OCI-LY7 (cell line): Measurements from ENCODE around the gene KRT72. TPM values are rescaled to one million over a fixed set of nuclear protein-coding genes. Genes with fewer than 3 reads are reported as not detected.

ENCODE experiments used
- BruUV-seq: library from RNA; stranded (reverse); fragments of 400-500 nt; replicated peaks from 2 replicates; lab custom pipeline; 2021; lab: Mats Ljungman, UMichigan
- CTCF ChIA-PET: fragments of 300-600 bp; sonication (Branson Sonifier 250); formaldehyde crosslinking; loops from one replicate; lab custom pipeline; 2022; ENCODE audit warnings: antibody characterized with exemption; ENCODE audit not compliant: unreplicated experiment; lab: Charles Lee
- POLR2A ChIA-PET: fragments of 300-600 bp; sonication (Branson Sonifier 250); formaldehyde crosslinking; loops from one replicate; lab custom pipeline; 2022; ENCODE audit warnings: antibody characterized with exemption; lab: Charles Lee
- DNase-seq: peaks from one replicate; pipeline ENCODE4 v3.0.0-alpha.2; 2015; ENCODE audit warnings: low spot score
- H2AFZ ChIP-seq: fragments of 200-600 bp; sonication (generic), shearing (Covaris generic); 2 replicates; pipeline ENCODE4 v1.6.1; 2014; ENCODE audit warnings: mild to moderate bottlenecking, antibody characterized with exemption, low read length, moderate library complexity
- H3K27ac ChIP-seq: fragments of 200-600 bp; sonication (generic); 2 replicates; pipeline ENCODE4 v1.5.1; 2014; ENCODE audit warnings: mixed run types, low read depth, mild to moderate bottlenecking, moderate library complexity, low read length, inconsistent platforms; ENCODE audit not compliant: poor library complexity, severe bottlenecking
- H3K36me3 ChIP-seq: fragments of 200-600 bp; sonication (generic); 2 replicates; pipeline ENCODE4 v1.6.1; 2014; ENCODE audit warnings: mild to moderate bottlenecking, antibody characterized with exemption, low read length, moderate library complexity, mixed read lengths; ENCODE audit not compliant: insufficient read depth
- H3K4me1 ChIP-seq: fragments of 200-600 bp; sonication (generic); 2 replicates; pipeline ENCODE4 v1.5.1; 2014; ENCODE audit warnings: mild to moderate bottlenecking, low read length; ENCODE audit not compliant: insufficient read depth, poor library complexity, severe bottlenecking
- H3K4me2 ChIP-seq: fragments of 200-600 bp; sonication (generic); 2 replicates; pipeline ENCODE4 v1.6.1; 2014; ENCODE audit warnings: mild to moderate bottlenecking, low read length
- H3K4me3 ChIP-seq: fragments of 200-600 bp; sonication (generic); 2 replicates; pipeline ENCODE4 v1.5.1; 2014; ENCODE audit warnings: mild to moderate bottlenecking, low read depth, low read length; ENCODE audit not compliant: poor library complexity, severe bottlenecking
- H3K79me2 ChIP-seq: fragments of 200-600 bp; sonication (generic); 2 replicates; pipeline ENCODE4 v1.6.1; 2016; ENCODE audit warnings: low read depth, mild to moderate bottlenecking, low read length, moderate library complexity, mixed read lengths; ENCODE audit not compliant: insufficient read depth
- H3K9me2 ChIP-seq: fragments of 200-600 bp; sonication (generic); 2 replicates; pipeline ENCODE4 v1.6.1; 2016; ENCODE audit warnings: mild to moderate bottlenecking, low read length, mixed read lengths; ENCODE audit not compliant: insufficient read depth
- H3K9me3 ChIP-seq: fragments of 200-600 bp; sonication (generic); 2 replicates; pipeline ENCODE4 v1.6.1; 2014; ENCODE audit warnings: mild to moderate bottlenecking, mixed run types, low read length, mixed read lengths
- H4K20me1 ChIP-seq: fragments of 200-600 bp; sonication (generic); 2 replicates; pipeline ENCODE4 v1.6.1; 2014; ENCODE audit warnings: mild to moderate bottlenecking, antibody characterized with exemption, low read length, moderate library complexity, mixed read lengths; ENCODE audit not compliant: insufficient read depth
- EZH2phosphoT487 ChIP-seq: fragments of 200-600 bp; sonication (generic); IDR thresholded peaks from 2 replicates; pipeline ENCODE4 v1.6.1; 2018; ENCODE audit warnings: low read depth, borderline replicate concordance, mild to moderate bottlenecking, mixed run types, antibody characterized with exemption, low read length, moderate library complexity, mixed read lengths
- intact Hi-C: fragments of 100-400 bp; cut with micrococcal nuclease; formaldehyde crosslinking; loops from one replicate; pipeline ENCODE4 v1.10.0; 2022; ENCODE audit not compliant: unreplicated experiment
- total RNA-seq, 2 experiments: library from RNA; depleted of rRNA in 1 of 2; stranded (reverse); fragments of >200 nt in 1 of 2; shearing (Covaris generic) in 1 of 2; gene quantifications; 2 replicates each; pipeline ENCODE4 v1.2.3, GENCODE V29; 2014 to 2022
- TF ChIP-seq, protein P1 (sequence below): fragments of 200-600 bp; sonication (generic); conservative IDR thresholded peaks from 2 replicates; pipeline ENCODE4 v1.5.1; 2014; ENCODE audit warnings: mild to moderate bottlenecking, antibody characterized with exemption, low read length, moderate library complexity, mixed read lengths

KRT72 gene
- total RNA-seq, 2 experiments from 2014 or later, result not detected

DNA sequence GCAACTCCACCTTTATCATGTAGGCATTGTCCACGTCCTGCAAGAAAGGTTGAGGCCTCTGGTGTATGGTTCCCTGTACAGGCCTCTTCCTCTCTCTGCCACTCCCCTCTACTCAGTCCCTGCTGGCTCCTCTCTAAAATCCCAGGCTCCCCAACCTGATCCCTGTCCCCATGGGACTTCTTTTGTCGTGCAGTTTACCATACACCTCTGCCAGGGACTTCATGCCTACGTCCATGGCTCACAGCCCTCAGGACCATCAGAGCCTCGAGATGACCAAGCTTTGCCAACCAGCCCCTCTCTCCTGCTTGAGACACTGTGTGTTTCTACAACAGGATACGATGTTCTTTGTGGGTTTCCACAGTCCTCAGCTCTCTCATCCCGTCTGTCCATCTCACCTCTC, 47.8 kb upstream of the KRT72 start:
- DNase-seq, result no peak
- Histone ChIP-seq H3K4me2 (no peak overlapping the region), H3K4me1 (no peaks in the 10 kb centered on the region), H3K36me3 (no peaks in the 10 kb centered on the region), H4K20me1 (no peaks in the 10 kb centered on the region), H3K79me2 (no peaks in the 10 kb centered on the region), H3K27ac (no peak overlapping the region), H2AFZ (no peak overlapping the region), H3K9me3 (no peaks in the 10 kb centered on the region), H3K4me3 (no peak overlapping the region), H3K9me2 (no peaks in the 10 kb centered on the region)
- no peak for TF ChIP-seq EZH2phosphoT487
- TF ChIP-seq, protein P1, sequence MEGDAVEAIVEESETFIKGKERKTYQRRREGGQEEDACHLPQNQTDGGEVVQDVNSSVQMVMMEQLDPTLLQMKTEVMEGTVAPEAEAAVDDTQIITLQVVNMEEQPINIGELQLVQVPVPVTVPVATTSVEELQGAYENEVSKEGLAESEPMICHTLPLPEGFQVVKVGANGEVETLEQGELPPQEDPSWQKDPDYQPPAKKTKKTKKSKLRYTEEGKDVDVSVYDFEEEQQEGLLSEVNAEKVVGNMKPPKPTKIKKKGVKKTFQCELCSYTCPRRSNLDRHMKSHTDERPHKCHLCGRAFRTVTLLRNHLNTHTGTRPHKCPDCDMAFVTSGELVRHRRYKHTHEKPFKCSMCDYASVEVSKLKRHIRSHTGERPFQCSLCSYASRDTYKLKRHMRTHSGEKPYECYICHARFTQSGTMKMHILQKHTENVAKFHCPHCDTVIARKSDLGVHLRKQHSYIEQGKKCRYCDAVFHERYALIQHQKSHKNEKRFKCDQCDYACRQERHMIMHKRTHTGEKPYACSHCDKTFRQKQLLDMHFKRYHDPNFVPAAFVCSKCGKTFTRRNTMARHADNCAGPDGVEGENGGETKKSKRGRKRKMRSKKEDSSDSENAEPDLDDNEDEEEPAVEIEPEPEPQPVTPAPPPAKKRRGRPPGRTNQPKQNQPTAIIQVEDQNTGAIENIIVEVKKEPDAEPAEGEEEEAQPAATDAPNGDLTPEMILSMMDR, result no peak
- intact Hi-C loops, result no loop called here
- BruUV-seq, result no TSS peak
- ChIA-PET POLR2A (no interaction called here), CTCF (no interaction called here)

DNA sequence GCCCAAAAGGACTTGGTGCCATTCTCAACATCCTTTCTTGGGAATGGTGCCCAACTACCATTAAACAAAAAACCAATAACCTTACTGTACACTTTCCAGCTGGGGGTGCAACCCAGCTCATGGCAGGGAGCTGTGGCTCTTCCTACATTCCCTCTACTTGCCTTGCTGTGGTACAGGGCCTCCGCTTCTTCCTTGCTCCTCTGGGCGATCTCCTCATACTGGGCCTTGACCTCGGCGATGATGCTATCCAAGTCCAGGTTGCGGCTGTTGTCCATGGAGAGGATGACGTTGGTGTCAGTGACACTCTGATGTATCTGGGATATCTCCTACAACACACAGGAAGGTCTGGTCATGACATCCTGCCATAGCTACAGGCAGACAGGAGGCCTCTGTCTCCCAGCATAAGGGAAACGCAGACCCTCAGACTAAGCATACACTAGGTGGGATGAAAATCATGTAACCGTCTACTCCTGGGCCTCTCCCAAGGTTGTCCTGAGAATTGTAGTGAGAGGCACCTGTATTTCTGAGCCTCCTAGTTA, 46.8 kb upstream of the KRT72 start:
- H3K4me1 ChIP-seq, result no peaks in the 10 kb centered on the region
- no peaks in the 10 kb centered on the region for H4K20me1 ChIP-seq
- H2AFZ ChIP-seq, result no peak overlapping the region
- intact Hi-C loops, result no loop called here
- H3K4me2 ChIP-seq, result no peak overlapping the region
- TF ChIP-seq EZH2phosphoT487, result no peak
- TF ChIP-seq, protein P1, result no peak
- no peaks in the 10 kb centered on the region for H3K9me3 ChIP-seq
- no peaks in the 10 kb centered on the region for H3K79me2 ChIP-seq
- H3K36me3 ChIP-seq, result no peaks in the 10 kb centered on the region
- no peak overlapping the region for H3K4me3 ChIP-seq
- BruUV-seq, result no TSS peak
- H3K9me2 ChIP-seq, result no peaks in the 10 kb centered on the region
- CTCF ChIA-PET, result no interaction called here
- DNase-seq, result no peak
- H3K27ac ChIP-seq, result no peak overlapping the region
- POLR2A ChIA-PET, result no interaction called here

DNA sequence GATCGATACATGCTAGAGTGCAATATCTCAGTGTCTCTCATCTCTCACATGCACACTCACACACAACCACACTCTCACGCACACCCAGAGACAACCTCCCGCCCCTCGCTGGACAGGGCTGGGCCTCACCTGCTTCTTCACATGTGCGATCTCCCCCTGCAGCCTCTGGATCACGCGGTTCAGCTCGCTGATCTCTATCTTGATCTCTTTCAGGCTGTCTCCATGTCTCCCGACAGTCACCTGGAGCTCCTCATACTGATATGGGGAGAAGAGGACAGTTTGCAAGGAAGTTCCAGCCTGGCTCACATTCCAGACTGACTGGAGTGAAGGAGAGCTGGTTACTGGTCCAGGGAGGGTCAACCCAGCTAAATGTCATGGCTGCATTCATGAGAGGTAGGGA, 46.3 kb upstream of the KRT72 start:
- no peak overlapping the region for H3K4me3 ChIP-seq
- TF ChIP-seq EZH2phosphoT487, result no peak
- TF ChIP-seq, protein P1, result no peak
- no peak overlapping the region for H3K4me2 ChIP-seq
- intact Hi-C loops, result no loop called here
- no peak overlapping the region for H3K27ac ChIP-seq
- no peak for DNase-seq
- H3K36me3 ChIP-seq, result no peaks in the 10 kb centered on the region
- BruUV-seq, result no TSS peak
- ChIA-PET POLR2A (interaction anchor here (0.5 kb wide), 1 partner anchor 1428 kb away, joined by 5 read pairs; no protein-coding TSS in a partner anchor), CTCF (no interaction called here)
- no peaks in the 10 kb centered on the region for H3K79me2 ChIP-seq
- H4K20me1 ChIP-seq, result no peaks in the 10 kb centered on the region
- H3K4me1 ChIP-seq, result no peaks in the 10 kb centered on the region
- H2AFZ ChIP-seq, result no peak overlapping the region
- H3K9me3 ChIP-seq, result no peaks in the 10 kb centered on the region
- H3K9me2 ChIP-seq, result no peaks in the 10 kb centered on the region
